GM18511 (cell line): Measurements from ENCODE around the gene TSHZ1.

Experiments used
- ATAC-seq: cut with Tn5 transposase; IDR thresholded peaks from one replicate; pipeline ENCODE4 v1.9.1; 2021; ENCODE audit warnings: mild to moderate bottlenecking, moderate library complexity; ENCODE audit not compliant: unreplicated experiment

Gene TSHZ1

GRCh38 chr18:75338631-75339030, 128.0 kb downstream of the TSHZ1 start:
- ATAC-seq = no peak
